Measurements from ENCODE around the gene ZNFX1.
"Not testable (repeated sequence)": the region's sequence is repeated elsewhere in the genome, so short reads cannot be mapped to it uniquely, and the experiment has no call there.

ZNFX1 gene

DNA sequence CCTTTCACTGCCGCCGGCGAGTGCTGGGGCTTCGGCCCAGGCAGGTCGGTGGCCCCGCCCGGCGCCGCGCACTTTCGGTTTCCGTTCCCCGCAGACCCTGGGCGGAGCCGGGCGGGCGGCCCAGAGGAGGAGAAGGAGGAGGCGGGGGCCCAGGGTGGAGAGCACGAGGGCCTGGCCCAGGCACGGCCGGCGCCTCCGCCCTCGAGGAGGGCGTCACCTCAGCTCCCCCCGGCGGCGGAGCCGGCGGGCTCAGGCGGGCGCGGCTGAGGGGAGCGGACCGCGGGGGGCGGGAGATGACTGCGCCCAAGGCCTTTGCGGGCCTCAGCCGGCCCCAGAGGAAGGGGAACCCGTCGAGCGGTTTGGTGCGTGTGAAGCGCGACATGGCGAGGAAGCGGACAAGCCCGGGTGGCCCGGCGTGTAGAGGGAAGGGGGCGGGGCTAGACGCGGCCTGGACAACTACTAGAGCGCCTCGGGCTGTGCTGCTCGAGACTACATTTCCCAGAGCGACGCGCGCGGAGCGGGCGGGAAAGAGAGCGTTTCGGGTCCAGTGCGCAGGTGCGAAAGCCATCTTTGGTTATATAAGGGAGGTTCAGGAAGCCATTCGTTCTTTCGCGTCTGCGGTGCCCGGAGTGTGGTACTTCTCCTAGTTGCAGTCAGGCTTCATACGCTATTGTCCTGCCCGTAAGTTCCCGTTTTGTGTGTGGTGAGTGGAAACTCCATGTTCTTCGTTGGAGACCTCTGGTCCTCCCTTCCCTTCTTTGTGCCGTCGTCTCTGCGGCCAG, at the start of gene ZNFX1:
ZNFX1 (minus strand) TSS at position 22 of the 782 bp plus-strand sequence. CDS start 2,218 bp downstream, outside the sequence.
- DNase-seq, result peak; percentile 44 to 96

GRCh38 chr20:49326026-49326425, 48.2 kb upstream of the ZNFX1 start:
- DNase-seq, result no peak

GRCh38 chr20:49324306-49324705, 46.4 kb upstream of the ZNFX1 start:
- DNase-seq, result no peak

DNA sequence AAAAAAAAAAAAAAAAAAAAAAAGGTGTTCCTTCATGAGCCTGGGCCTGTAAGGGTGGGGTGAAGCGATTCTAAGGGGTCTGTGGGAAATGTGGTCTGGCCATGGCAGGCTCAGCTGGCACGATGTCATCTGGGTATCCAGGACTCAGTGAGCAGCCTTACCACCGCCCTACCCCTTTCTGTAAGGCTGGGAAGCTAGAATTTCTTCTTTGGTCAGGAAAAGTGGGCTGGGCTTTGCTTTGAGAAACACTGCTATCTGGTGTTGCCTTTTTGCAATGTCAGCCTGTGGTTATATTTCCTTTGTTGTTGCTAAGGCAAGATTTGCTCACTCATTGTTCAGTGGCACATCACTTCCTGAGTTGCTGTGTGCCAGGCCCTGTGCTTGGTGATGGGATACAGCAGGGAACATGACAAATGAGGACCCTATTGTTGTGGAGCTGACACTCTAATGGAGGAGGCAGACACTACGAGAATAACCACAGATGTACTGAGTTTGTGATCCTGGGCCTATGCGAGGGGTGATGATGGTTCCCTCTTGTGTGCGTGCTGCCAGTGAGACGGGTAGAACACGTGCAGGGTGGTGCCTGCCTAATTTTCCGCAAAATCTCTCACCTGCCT, 45.9 kb upstream of the ZNFX1 start:
- DNase-seq, result no peak

DNA sequence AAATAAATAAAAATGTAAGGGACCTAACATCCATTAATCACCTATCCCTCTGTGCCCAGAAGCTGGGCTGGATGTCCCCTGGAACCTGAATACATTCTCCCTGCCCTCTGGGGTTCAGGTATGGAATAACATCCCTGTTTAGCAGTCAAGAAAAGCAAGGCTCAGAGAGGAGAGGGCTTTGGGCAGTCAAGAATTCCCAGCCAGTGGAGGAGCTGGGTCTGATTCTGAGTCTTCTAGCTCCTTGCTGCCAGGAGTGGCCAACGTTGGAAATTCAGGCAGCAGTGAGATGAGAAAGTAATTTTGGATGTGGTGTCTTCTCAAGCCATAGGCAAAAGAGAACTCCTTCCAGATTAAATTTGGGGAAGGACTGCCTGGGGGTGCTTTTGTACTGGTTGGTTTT, 42.6 kb upstream of the ZNFX1 start:
- no peak for DNase-seq

DNA sequence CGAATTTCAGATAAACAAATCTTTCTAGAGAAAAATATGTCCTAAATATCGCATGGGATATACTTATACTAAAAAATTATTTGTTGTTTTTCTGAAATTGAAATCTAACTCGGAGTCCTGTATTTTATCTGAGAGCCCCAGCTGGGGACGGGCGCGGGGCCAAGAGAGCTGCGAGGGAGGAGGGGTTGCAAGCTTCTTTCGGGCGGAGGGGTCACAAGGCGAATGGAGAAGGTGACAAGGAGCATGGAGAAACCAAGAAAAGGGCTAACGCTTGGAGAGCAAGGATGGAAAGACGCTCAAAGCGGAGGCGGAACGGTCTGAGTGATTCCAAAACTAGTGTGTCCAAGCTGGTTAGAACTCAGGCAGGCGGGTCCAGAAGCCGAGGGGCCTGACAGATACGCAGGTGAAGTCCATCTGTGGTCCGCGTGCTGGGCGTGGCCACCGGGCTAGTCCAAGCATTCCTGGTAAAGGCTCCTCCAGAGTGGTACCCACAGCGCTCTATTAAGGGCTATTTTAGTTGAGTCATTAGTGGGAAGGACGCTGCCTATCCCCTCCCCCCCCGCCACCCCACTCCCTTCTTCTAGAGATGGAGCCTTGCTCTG, 41.5 kb upstream of the ZNFX1 start:
- DNase-seq, result no peak

DNA sequence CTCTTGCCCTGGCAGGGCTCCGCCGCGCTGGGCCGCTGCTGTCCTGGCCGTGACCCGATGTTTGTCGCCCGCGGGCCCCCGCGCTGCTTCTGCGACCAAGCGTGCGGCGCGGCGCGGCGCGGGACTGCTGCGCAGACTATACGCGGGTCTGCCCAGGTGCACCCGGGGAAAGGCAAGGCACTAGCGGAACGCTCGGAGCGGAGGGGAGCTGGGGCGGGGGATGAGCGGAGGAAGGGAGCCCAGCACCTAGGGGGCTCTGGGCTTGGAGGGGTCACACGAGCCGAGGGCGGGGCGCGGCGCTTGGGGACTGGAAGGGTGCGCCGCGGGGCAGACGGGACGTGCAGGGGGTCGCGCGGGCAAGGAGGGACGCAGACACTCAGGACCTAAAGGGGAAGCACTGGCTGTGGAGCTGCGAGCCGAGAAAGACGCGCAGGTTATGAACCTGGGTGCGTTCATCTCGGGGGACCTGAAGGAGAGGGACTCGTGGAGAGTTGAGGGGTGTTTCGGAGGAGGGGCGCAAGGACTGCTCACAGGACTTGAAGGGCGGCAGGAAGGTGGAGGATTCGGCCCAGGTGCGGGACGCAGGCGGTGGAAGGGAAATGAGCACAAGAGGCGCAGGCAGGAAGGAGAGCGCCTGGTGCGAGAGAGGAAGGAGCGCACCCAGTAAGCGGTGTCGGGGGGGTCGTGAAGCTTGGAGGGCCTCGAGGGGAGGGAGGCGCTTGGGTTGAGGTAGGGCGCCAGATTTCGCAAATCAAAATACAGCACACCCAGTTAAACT, 40.8 kb upstream of the ZNFX1 start:
- DNase-seq, result no peak

- no peak for DNase-seq
These were observed 40.2 kb upstream of the ZNFX1 start for GRCh38 chr20:49318091-49318429.

GRCh38 chr20:49316704-49317103, 38.8 kb upstream of the ZNFX1 start:
- no peak for DNase-seq

DNA sequence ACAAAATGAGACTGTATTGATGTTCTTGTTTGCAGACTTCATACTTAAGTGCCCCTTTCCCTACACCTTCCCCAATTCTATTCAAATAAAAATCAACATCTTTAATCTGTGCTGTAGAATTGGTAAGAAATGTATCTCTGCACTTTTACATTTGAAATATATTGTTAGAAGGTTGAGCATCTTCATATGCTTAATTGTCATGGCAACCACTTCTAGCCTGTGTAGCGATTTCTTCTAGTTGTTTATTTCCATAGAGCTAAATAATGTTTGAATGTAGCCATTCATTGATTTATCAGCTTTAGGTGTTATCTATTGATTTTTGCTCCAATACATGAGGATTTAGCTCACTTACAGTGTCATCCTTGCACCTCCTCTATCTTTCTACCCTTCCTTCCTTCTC, 37.7 kb upstream of the ZNFX1 start:
- DNase-seq, result no peak

DNA sequence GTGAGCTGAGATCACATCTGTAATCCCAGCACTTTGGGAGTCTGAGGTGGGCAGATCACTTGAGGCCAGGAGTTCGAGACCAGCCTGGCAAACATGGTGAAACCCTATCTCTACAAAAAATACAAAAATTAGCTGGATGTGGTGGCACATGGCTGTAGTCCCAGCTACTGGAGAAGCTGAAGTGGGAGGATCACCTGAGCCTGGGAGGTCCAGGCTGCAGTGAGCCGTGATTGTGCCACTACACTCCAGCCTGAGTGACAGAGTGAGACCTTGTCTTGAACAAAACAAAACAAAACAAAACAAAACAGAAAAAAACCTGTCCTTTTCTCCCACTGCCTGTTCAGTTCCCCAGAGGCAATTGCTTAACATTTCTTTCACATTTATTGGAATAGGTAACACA, 36.2 kb upstream of the ZNFX1 start:
- DNase-seq, result not testable (repeated sequence)

- DNase-seq, result no peak
These were observed 35.4 kb upstream of the ZNFX1 start for GRCh38 chr20:49313283-49313682.

DNA sequence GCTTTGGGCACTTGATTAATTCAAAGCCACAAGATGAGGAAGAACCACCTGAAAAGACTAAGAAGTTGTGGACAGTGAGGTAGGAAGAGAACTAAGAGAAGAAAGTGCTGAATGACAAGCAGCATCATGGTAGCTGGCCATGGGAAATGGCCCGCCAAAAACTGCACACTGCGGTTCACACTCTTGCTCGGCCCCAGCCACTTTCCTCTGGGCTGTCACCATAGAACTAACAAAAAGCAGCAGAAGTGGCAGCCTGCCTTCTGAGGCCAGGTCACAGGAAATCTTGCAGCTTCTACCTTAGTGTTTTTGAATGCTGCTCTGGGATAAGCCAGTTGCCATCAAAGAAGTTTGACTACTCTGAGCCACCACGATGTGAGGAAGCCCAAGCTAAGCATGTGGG, 34.8 kb upstream of the ZNFX1 start:
- DNase-seq, result no peak

DNA sequence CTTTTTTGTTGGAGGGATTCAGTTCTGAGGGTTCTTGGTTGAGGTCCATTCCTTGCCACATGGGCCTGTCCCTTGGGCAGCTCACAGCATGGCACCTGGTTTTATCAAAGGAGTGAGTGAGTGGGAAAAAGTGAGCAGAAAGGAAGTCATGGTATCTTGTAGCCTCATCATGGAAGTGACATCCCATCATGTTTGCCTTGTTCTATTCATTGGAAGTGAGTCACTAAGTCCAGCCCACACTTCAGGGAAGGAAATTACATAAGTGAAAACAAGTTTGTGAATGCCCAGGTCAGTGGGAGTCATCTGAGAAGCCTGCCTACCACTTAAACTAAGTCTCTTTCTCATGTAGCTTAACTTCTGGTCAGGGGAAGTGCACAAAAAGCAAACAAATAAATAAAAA, 32.8 kb upstream of the ZNFX1 start:
- no peak for DNase-seq

GRCh38 chr20:49308875-49309274, 31.0 kb upstream of the ZNFX1 start:
- DNase-seq, result no peak

DNA sequence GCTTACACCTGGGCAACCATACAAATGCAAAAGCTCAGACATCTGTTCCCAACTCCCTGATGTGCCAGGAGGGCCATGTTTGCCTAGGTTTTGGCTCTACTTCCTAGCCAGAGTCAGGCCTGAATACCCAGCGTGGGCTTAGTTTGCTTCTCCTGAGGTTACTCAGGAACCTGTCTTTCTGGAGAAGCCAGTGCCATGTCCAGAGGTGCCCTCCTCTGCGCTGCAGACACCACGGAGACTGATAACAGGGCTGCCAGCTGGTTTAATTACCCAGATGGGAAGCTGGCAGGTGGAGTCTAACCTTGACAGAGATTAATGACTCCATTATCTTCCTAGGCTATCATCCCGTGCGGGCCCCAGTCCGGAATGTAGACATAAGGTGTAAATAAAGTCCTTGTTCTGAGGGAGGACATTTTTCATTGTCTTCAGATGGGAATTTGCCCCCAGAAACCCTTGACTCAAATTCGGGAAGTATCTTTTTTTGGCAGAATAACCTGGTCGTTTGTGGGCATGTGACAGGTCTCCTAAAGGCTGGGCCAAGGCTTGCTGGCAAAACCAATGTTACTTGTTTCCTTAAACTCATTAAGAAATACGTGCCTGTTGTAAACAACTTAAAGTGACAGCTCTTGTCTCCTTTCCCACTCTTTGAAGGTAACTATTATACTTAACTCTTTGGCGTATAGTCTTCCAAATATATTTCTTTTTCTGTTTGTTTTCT, 29.2 kb upstream of the ZNFX1 start:
- no peak for DNase-seq

- no peak for DNase-seq
These were observed 25.3 kb upstream of the ZNFX1 start for GRCh38 chr20:49303065-49303552.

GRCh38 chr20:49297605-49298530, 20.0 kb upstream of the ZNFX1 start:
- DNase-seq, result no peak

GRCh38 chr20:49294002-49294654, 16.3 kb upstream of the ZNFX1 start:
- not testable (repeated sequence) for DNase-seq

- no peak for DNase-seq
These were observed 15.3 kb upstream of the ZNFX1 start for GRCh38 chr20:49293122-49293521.

DNA sequence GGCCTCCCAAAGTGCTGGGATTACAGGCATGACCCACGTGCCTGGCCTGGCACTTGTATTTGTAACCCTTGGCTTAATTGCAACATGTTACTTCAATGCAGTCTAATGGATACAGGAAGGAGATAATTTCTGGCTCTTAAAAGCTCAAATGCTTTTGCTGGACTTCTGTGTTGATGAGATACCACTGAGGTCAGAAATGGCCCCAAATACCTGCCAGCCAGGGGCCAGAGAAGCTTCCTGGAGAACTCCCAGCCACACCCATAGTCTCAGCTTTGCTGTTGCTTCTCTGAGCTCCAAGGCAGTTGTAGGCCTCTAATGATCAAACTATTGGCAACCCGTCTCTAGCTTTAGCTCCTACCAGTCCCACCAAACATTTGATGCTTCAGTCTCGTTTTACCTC, 14.2 kb upstream of the ZNFX1 start:
- no peak for DNase-seq
